CD4-positive, alpha-beta T cell treated with Interleukin-15 for 1 hour (primary cell): Measurements from ENCODE around the gene CALB2.

Experiments used
- DNase-seq: peaks from one replicate; pipeline ENCODE4 v3.0.0-alpha.2; 2020

CALB2 gene

GRCh38 chr16:71429581-71429980 lies 71.1 kb downstream of the CALB2 start:
- DNase-seq: no peak

- no peak for DNase-seq
Observed at GRCh38 chr16:71430744-71431143, 72.2 kb downstream of the CALB2 start.

GRCh38 chr16:71431176-71431575 lies 72.7 kb downstream of the CALB2 start:
- DNase-seq: no peak

GRCh38 chr16:71431991-71432390 lies 73.5 kb downstream of the CALB2 start:
- no peak for DNase-seq

- no peak for DNase-seq
Observed at GRCh38 chr16:71432906-71433305, 74.4 kb downstream of the CALB2 start.

GRCh38 chr16:71436473-71436872 lies 78.0 kb downstream of the CALB2 start:
- DNase-seq: no peak

- no peak for DNase-seq
Observed at GRCh38 chr16:71439523-71439922, 81.0 kb downstream of the CALB2 start.
